Panc1 (cell line): ENCODE measurements around the gene ATP2A2.

ENCODE experiments used
- CTCF ChIP-seq: fragments of 450-650 bp; IDR thresholded peaks from 2 replicates; pipeline ENCODE4 v1.5.1; 2017; ENCODE audit warnings: mild to moderate bottlenecking
- POLR2AphosphoS5 ChIP-seq: IDR thresholded peaks from 2 replicates; pipeline ENCODE4 v1.6.1; 2012; ENCODE audit warnings: mild to moderate bottlenecking, low read depth, low read length, moderate library complexity

GRCh38 chr12:110282300-110282860, 1.3 kb downstream of the ATP2A2 start:
- no peak for TF ChIP-seq CTCF
- no peak for TF ChIP-seq POLR2AphosphoS5
